ENCODE data around the gene AP2S1. TPM values are rescaled to one million over a fixed set of nuclear protein-coding genes. Genes with fewer than 3 reads are reported as not detected.
"Not testable (repeated sequence)": the region's sequence is repeated elsewhere in the genome, so short reads cannot be mapped to it uniquely, and the experiment has no call there.

The AP2S1 gene
- polyA plus RNA-seq, 3 donors = 90.2 to 120 (median 95.1) TPM

DNA sequence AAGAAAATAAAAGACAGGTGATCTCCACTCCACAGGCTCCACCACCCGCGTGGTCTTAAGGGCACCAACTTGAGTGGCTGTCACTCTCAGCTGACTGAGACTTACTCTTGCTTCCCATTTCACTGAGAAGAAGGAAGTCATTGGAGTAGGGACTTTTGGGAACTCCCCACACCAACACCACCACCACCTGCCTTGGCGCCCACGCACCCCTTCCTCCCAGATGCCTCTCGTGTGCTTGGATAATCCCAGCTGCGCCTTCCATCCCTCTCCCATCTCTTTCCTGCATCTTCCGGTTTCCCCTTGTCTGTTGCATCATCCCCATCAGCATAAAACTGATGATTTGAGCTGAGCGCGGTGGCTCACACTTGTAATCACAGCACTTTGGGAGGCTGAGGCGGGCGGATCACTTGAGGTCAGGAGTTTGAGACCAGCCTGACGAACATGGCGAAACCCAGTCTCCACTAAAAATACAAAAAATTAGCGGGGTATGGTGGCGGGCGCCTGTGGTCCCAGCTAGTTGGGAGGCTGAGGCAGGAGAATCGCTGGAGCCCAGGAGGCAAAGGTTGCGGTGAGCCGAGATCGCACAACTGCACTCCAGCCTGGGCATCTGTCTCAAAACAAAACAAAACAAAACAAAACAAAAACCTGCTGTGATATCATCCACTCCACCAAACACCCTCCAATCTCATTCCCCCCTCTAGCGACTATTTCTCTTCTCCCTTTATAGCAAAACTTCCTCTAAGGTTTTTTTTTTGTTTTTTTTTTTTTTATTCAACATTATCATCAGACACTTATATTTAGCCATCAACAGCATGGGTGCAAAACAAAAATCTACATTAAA lies 25.5 kb downstream of the AP2S1 start:
- no peak for DNase-seq (ENCODE audit: extremely low read depth in 1 of 11, low read depth in 9 of 11, low spot score in 4 of 11)

DNA sequence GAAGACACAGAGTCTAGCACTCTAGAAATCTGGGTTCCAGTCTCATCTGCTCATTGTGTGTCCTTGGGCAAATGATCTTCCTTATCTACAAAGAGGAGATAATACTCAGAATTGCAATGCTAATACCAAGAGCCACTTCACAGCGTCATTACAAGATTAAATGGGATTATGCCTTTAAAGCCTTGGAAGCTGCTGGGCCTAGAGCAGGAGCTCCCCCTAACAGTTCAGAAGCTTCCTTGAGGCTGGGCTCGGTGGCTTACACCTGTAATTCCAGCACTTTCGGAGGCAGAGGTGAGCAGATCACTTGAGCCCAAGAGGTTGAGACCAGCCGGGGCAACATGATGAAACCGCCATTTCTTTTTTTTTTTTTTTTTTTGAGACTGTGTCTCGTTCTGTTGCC lies 27.6 kb downstream of the AP2S1 start:
- no peak for DNase-seq (ENCODE audit: extremely low read depth in 1 of 11, low read depth in 9 of 11, low spot score in 4 of 11)

DNA sequence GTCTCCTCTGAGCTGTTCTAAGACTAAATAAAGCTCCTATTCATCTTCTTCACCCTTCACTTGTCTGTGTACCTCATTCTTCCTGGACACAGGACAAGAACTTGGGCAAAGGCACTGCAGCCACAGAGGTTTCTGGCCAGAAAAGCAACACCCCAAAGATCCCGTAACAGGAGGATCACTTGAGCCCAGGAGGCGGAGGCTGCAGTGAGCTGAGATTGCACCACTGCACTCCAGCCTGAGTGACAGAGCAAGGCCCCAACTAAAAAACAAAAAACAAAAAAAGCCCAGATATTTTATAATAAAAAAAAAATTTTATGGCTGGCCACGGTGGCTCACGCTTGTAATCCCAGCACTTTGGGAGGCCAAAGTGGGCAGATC lies 28.2 kb downstream of the AP2S1 start:
- not testable (repeated sequence) for DNase-seq (ENCODE audit: extremely low read depth in 1 of 11, low read depth in 9 of 11, low spot score in 4 of 11)

DNA sequence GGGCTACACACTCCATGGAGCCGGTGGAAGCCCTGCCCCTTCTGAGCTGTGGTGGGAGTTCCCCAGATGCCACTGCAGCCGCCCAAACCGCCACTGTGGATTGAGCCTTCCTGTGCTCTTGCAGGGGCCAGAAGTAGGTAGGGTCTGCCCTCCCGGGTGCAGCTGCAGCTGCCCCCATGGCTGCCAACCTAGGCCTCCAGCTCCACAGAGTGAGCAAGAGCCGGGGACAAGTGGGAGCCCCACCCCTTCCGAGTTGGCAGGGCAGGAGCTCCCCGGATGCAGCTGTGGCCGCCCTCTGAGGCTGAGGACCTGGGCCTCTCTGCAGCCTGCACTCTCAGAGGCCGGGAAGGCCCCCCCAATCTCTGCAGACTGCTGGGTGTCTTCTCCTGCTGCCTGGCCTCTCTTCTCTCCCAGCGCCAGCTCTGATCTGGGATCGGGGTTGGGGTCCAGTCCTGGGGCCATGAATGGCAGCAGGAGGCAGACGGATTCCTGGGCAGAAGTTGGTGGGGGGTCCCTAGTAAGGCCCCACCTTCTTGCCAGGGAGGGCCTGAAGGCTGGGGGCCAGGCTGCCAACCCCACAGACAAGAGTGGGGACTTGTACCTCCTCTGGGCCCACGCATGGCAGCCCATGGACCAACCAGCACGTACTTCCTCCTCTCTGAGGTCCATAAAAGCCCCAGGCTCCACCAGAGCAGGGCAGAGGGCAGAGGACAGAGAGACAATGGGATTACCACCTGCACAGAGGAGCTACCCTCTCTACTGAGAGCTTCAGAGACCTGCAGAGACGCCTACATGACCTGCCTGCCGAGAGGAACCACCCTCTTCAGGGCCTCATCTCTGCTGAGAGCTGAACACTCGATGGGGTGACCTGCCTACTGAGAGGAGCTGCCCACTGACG lies 28.9 kb downstream of the AP2S1 start:
- no peak for DNase-seq (ENCODE audit: extremely low read depth in 1 of 11, low read depth in 9 of 11, low spot score in 4 of 11)

DNA sequence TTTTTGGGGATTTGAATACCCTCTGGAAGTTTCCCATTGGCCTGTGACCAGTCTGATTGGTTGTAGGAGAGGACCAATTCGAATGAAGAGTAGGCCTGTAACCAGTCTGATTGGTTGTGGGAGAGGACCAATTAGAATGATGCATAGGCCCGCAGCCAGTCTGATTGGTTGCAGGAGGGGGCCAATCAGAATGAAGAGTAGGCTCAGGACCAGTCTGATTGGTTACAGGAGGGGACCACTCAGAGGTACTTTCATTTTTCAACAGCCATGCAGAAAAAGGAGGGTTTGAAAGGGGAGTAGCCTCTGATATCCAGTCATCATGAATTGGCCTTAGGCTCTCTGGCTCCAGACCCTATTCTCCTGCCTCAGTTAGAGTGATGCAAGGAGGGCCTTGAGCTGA lies 31.8 kb downstream of the AP2S1 start:
- no peak for DNase-seq (ENCODE audit: extremely low read depth in 1 of 11, low read depth in 9 of 11, low spot score in 4 of 11)

DNA sequence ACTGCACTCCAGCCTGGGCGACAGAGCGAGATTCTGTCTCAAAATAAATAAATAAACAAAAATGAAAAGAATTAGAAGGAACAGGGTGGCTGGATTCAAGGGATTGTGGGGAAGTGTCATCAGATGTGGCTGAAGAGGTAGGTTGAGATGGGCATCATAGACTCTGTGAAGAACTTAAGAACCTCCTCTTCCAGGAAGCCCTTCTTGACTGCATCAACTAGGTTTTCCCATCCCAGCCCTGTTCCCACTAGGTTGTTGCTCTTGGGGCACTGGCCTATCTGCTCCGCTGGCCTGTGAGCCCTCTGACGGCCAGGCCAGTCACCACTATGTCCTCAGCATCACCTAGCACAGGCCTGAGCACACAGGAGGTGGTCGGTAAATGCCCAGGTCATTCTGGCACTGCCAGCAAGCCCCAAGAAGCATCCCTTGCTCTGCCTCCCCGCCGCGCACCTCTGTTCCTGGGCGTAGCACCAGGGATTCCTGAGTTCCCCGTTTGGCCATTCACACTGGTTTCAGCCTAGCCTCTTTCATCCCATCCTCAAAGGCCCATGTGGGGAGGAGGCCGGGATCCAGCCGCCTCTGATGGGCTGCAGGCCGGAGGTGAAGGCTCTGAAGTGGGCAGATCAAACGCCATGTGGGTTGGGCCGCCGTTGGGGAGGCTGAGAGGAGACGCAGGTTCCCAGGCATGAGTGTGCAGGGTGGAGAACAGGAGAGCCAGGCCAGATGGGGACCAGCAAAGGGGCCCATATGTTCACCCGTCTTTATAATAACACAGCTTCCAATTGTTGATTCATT lies 34.6 kb downstream of the AP2S1 start:
- DNase-seq (ENCODE audit: extremely low read depth in 1 of 11, low read depth in 9 of 11, low spot score in 4 of 11) = no peak

DNA sequence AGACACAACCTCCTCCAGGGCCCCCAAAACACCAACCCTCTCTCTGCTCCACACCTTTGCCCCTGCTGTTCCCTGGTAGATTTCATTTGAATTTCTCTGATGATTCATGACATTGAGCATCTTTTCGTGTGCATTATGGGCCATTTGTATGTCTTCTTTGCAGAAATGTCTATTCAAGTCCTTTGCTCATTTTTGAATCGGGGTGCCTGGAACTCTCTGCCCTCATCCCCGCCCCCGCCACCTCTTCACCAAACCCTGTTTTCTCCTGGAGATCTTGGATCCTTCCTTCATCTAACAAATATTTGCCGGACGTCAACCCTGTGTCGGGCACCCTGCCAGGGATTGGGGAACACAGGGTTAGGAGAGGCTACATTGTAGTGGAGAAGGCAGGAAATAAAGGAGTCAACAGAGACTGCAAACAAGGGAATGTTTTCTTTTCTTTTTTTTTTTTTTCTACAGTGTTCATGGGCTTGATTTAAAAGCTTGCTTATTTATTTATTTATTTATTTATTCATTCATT lies 36.7 kb downstream of the AP2S1 start:
- DNase-seq (ENCODE audit: extremely low read depth in 1 of 11, low read depth in 9 of 11, low spot score in 4 of 11) = peak in 5 of 11 donors; percentile 37 to 79 (median 59)

DNA sequence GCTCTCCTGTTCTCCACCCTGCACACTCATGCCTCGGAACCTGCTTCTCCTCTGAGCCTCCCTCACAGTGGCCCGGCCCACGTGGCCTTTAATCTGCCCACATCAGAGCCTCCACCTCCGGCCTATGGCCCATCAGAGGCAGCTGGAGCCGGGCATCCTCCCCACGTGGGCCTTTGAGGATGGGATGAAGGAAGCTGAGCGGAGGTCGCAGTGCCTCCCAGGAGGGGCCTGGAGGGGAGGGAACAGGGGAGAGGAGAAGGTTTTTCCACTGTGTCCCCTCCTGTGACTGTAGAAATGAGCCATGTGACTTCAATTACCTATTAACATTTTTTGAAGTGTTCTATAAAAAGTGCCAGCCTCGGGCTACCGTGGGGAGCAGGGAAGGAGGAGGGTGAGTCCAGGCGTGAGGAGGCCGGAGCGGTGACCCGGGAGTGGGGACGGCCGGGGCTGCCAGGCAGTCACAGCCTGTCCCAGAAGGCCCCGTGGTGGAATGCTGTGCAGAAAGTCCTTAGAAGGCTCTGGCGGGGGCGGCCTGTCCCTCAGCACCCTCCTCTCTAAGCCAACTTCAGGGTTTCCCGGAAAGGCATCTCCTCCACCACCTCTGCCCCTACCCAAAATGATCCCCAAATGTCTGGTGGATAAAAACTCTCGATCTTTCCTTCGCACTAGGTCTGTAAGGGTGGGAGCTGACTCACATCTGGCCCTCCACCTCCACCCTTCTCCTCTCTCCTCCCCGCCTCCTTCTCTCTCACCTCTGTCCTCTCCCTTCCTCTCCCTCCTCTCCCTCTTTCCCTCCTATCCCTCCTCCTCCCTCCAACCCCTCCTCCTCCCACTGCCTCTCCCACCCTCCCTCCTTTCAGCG lies 37.4 kb downstream of the AP2S1 start:
- DNase-seq (ENCODE audit: extremely low read depth in 1 of 11, low read depth in 9 of 11, low spot score in 4 of 11) = peak in 1 of 11 donors; percentile 53

DNA sequence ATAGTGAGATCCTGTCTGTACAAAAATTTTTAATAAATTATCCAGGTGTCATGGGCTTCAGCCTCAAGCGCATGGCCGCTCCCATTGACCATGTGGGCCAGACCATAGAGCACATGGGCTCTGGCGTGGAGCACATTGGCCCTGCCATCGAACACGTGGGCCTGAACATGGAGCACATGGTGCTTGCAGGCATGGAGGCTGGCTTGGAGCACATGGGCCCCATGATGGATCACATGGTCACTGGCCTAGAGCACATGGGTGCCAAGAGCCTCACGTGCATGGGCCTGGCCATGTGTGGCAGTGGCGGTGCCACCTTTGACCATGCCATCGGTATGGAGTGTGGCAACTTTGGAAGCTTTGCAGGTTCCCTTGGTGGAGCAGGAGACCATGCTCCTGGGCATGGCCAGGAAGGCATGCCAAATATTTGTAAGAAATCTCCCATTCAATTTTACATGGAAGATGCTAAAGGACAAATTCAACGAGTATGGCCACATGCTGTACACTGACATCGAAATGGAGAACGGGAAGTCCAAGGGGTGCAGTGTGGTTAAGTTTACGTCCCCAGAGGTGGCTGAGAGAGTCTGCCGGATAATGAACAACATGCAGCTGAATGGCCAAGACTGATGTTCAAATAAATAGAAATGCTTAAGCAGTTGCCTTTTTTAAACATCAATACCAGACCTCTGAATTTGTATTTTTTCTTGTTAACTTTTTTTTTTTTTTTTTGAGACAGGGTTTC lies 40.9 kb downstream of the AP2S1 start:
- no peak for DNase-seq (ENCODE audit: extremely low read depth in 1 of 11, low read depth in 9 of 11, low spot score in 4 of 11)

DNA sequence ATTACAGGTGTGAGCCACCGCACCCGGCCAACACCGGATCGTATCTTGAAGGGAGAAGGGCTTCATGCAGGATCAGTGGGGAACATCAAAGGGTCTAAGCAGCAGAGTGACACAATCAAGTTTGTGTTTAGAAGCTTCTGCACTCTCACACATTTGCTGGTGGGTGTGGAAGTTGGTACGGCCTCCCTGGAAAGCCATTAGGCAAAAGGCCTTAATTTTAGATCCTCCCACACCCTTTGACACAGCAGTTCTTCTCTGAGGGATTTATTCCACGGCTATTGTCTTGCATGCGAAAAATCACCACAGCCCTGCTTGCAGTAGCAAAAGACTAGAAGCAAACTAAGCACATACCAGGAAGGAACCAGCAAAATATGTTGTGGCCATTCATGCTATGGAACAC lies 44.0 kb downstream of the AP2S1 start:
- DNase-seq (ENCODE audit: extremely low read depth in 1 of 11, low read depth in 9 of 11, low spot score in 4 of 11) = no peak

DNA sequence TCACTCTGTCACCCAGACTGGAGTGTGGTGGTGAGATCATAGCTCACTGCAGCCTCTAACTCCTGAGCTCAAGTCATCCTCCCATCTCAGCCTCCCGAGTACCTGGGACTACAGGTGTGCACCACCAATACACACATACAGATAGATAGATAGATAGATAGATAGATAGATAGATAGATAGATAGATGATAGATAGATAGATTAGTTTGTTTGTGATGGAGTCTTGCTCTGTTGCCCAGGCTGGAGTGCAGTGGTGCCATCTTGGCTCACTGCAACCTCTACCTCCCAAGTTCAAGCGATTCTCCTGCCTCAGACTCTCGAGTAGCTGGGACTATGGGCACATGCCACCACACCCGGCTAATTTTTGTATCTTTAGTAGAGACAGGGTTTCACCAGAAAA lies 46.2 kb downstream of the AP2S1 start:
- DNase-seq (ENCODE audit: extremely low read depth in 1 of 11, low read depth in 9 of 11, low spot score in 4 of 11) = not testable (repeated sequence)

DNA sequence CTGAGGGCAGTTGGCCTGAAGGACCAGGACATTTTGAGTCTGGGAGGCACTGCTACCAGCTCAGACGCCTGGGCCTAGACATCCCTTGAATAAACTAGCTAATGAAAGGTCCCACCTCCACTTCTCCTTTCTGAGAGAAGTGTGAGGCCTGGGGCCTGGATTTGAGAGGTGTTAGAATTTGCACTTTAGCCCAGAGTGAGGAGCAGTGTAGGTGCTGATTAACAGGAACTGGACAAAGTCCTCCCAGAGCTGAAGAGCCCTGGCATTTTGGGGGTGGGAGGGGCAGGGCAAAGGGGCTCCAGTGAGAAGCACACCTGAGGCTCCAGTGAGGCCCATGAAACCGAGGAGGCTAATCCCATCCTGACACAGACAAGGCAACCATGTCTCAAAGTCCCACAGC lies 47.1 kb downstream of the AP2S1 start:
- peak in 1 of 11 donors; percentile 37 for DNase-seq (ENCODE audit: extremely low read depth in 1 of 11, low read depth in 9 of 11, low spot score in 4 of 11)

DNA sequence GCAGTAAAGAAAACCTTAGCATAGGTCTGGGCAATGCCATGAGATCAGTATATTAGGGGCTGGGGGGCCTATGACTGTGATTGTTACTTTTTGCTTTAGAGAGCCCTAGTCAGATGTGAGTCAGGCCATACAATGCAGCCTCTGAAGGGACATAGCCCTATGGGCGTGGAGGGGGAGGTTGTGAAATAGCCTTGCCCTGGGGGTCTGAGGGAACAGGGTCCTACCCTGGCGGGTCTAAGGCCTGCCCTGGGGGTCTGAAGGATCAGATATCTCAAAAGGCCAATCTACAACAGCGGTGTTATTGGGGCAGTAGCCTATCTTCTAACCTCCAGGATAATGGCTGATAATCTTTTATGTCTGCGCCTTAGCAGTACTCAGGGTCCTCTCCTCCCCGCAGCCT lies 48.5 kb downstream of the AP2S1 start:
- no peak for DNase-seq (ENCODE audit: extremely low read depth in 1 of 11, low read depth in 9 of 11, low spot score in 4 of 11)

DNA sequence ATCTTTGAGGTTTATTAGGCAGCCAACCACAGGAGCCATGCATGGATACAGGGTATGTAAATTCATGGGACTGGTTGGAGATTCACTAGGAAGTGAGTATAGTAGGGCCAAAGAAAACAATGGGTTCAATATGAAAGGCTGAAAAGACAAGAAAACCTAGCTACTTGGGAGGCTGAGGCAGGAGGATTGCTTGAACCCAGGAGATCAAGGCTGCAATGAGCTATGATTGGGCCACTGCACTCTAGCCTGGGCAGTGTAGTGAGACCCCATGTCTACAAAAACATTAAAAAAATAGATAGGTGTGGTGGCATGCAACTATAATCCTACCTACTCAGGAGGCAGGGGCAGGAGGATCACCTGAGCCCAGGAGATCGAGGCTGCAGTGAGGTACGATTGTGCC lies 51.9 kb downstream of the AP2S1 start:
- no peak for DNase-seq (ENCODE audit: extremely low read depth in 1 of 11, low read depth in 9 of 11, low spot score in 4 of 11)

DNA sequence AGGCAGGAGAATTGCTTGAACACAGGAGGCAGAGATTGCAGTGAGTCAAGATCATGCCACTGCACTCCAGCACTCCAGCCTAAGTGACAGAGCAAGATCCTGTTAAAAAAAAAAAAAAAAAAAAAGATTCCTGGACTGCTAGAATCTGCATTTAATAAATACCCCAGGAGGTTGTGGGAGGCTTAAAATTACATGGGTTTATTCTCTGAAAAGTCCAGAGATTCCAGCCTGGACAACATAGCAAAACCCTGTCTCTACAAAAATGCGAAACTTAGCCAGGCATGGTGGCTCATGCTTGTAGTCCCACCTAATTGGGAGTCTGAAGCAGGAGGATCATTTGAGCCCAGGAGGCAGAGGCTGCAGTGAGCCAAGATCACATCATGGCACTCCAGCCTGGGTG lies 52.8 kb downstream of the AP2S1 start:
- DNase-seq (ENCODE audit: extremely low read depth in 1 of 11, low read depth in 9 of 11, low spot score in 4 of 11) = no peak

DNA sequence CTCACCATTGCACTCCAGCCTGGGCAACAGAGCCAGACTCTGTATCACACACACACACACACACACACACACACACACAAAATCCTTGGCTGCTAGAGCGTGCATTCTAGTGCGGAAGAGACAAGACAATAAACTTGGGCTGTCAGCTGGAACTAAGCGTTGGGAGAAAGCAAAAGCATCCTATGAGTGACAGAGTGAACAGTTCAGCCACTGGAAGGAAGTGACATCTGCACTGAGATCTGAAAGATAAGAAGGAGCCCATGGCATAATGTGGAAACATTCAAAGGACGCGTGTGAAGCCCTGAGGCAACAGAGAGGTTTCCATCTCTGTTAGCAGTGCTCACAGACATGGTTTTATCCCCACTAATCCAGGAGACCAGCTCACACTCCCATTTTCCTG lies 58.7 kb downstream of the AP2S1 start:
- DNase-seq (ENCODE audit: extremely low read depth in 1 of 11, low read depth in 9 of 11, low spot score in 4 of 11) = peak in 1 of 11 donors; percentile 47

DNA sequence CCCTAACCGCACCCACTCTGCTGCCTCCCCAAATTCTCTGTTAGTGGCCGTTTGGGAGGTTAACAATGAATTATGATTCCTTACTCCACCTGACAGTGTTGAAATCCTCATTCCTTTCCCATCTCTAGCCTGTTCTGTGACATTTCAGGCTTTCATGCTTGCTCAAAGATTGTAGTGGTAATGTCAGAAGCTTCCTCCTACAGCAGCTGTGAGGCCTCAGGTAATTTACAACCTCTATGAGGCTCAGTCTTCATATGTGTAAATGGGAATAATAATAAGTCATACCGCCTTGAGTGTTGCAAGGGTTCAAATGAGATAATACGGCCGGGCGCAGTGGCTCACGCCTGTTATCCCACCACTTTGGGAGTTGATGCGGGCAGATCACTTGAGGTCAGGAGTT lies 61.3 kb downstream of the AP2S1 start:
- DNase-seq (ENCODE audit: extremely low read depth in 1 of 11, low read depth in 9 of 11, low spot score in 4 of 11) = no peak

DNA sequence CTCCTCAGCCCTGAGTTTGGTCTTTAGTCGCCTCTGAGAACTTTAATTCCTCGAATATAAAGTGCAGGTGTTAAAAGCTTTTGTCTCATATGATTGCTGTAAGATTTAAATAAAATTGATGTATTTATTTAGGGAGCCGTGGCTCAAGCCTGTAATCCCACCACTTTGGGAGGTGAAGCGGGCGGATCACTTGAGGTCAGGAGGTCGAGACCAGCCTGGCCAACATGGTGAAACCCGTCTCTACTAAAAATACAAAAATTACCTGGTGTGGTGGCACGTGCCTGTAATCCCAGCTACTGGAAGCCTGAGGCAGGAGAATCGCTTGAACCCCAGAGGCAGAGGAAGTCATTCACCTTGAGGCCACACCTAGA lies 61.7 kb downstream of the AP2S1 start:
- no peak for DNase-seq (ENCODE audit: extremely low read depth in 1 of 11, low read depth in 9 of 11, low spot score in 4 of 11)
